DMS153 treated with DMSO at 0.1 percent for 48 hours (cell line): Measurements from ENCODE around the gene GMIP.
A peak's percentile ranks its signal among the peaks of the same experiment; 100 is the strongest.

Source experiments
- DNase-seq: peaks from one replicate; lab custom pipeline; 2025; ENCODE audit not compliant: unreplicated experiment; lab: John Stamatoyannopoulos, UW

GMIP gene

GRCh38 chr19:19636573-19637185 is 6.8 kb downstream of the GMIP start:
- DNase-seq: no peak

GRCh38 chr19:19635313-19635702 is 8.1 kb downstream of the GMIP start:
- DNase-seq: no peak

- no peak for DNase-seq
Observed at GRCh38 chr19:19634516-19635312, 8.7 kb downstream of the GMIP start.

- DNase-seq: no peak
Observed at GRCh38 chr19:19633711-19634515, 9.5 kb downstream of the GMIP start.

- DNase-seq: no peak
Observed at GRCh38 chr19:19632661-19633060, 10.8 kb downstream of the GMIP start.

- no peak for DNase-seq
Observed at GRCh38 chr19:19631346-19631745, 12.1 kb downstream of the GMIP start.

GRCh38 chr19:19630426-19630825 is 13.0 kb downstream of the GMIP start:
- no peak for DNase-seq

GRCh38 chr19:19630062-19630414 is 13.4 kb downstream of the GMIP start:
- no peak for DNase-seq

- DNase-seq: peak; percentile 39
Observed at GRCh38 chr19:19628501-19629134, 14.8 kb downstream of the GMIP start.

GRCh38 chr19:19627621-19628500 is 15.6 kb downstream of the GMIP start, which contains the start of gene LPAR2:
TSS of gene LPAR2 (minus strand) at chr19:19628220. CDS start at chr19:19627275, 945 bp downstream.
- DNase-seq: peak; percentile 39

- no peak for DNase-seq
Observed at GRCh38 chr19:19626516-19627472, 16.7 kb downstream of the GMIP start.

- DNase-seq: no peak
Observed at GRCh38 chr19:19624032-19624570, 19.4 kb downstream of the GMIP start.

GRCh38 chr19:19623383-19623782 is 20.1 kb downstream of the GMIP start:
- DNase-seq: no peak

- DNase-seq: no peak
Observed at GRCh38 chr19:19619849-19620210, 23.6 kb downstream of the GMIP start.

GRCh38 chr19:19619181-19619848 is 24.1 kb downstream of the GMIP start:
- no peak for DNase-seq

- DNase-seq: peak; percentile 91
Observed at GRCh38 chr19:19618219-19619051, 25.0 kb downstream of the GMIP start, which contains the start of gene PBX4. TSS of gene PBX4 (minus strand) at chr19:19618687. CDS start at chr19:19618629, 58 bp downstream.

- no peak for DNase-seq
Observed at GRCh38 chr19:19615086-19615485, 28.4 kb downstream of the GMIP start.
